NCI-H187 treated with DMSO at 0.1 percent for 48 hours (cell line): ENCODE results near the gene NEURL4.
"Not testable (repeated sequence)": the region's sequence is repeated elsewhere in the genome, so short reads cannot be mapped to it uniquely, and the experiment has no call there.

Experiments
- DNase-seq: peaks from one replicate; lab custom pipeline; 2025; lab: John Stamatoyannopoulos, UW

Gene NEURL4

DNA sequence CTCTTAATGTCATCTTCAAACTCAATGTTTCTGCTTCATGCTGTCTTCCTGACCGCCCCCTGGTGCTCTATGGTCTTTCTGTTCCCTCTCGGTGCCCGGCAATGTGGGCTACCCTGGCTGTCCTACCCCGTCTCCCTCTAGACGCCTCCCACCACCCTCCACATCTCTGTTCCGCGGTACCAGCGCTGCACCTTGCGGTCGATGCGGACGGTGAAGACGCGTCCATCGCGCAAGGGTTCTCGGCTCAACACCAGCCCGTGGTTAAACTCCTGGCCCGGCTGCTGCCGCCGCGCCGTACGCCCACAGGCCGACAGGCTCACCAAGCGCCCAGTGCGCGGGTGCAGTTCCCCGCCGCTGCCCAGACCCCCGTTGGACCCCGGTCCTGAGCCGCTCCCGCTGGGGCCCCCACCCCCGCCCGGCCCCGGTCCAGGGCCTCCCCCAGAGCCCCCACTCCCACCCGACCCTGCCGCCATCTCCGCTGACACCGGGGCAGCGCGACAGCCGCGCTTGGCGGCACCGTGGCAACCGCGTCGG lies at the start of gene NEURL4:
Gene NEURL4, minus strand, starts transcription at position 496 of the 534 bp plus-strand sequence. Its CDS starts 23 bp downstream, at position 473.
- no peak for DNase-seq

DNA sequence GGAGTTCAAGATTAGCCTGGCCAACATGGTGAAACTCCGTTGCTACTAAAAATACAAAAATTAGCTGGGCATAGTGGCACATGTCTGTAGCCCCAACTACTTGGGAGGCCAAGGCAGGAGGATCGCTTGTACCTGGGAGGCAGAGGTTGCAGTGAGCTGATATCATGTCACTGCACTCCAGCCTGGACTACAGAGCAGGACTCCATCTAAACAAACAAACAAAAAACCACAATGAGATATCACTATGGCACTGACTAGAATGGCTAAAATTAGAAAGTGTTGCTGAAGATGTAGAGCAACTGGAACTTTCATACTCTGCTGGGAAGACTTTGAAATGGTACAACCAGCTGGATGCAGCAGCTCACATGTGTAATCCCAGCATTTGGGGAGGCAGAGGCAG lies 45.2 kb upstream of the NEURL4 start:
- no peak for DNase-seq

DNA sequence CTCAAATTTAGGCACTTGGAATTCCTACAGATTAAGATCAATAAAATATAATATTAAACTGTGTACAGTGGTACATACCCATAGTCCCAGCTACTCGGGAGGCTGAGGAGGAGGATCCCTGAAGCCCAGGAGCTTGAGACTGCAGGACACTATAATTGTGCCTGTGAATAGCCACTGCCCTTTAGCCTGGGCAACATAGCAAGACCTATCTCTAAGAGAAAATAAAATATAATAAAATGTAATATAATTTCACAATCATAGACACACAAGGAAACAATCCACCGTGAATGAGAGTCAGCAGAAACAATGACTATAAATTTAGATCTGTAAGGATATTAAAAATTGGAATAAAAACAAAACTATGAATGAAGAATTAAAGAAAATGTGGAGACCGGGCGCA lies 41.7 kb upstream of the NEURL4 start:
- no peak for DNase-seq

- no peak for DNase-seq
These were observed 40.7 kb upstream of the NEURL4 start for GRCh38 chr17:7369825-7370224.

GRCh38 chr17:7368599-7368994 lies 39.5 kb upstream of the NEURL4 start:
- DNase-seq, result not testable (repeated sequence)

- DNase-seq, result no peak
These were observed 38.9 kb upstream of the NEURL4 start for GRCh38 chr17:7367918-7368598.

GRCh38 chr17:7367083-7367482 lies 37.9 kb upstream of the NEURL4 start:
- DNase-seq, result no peak

DNA sequence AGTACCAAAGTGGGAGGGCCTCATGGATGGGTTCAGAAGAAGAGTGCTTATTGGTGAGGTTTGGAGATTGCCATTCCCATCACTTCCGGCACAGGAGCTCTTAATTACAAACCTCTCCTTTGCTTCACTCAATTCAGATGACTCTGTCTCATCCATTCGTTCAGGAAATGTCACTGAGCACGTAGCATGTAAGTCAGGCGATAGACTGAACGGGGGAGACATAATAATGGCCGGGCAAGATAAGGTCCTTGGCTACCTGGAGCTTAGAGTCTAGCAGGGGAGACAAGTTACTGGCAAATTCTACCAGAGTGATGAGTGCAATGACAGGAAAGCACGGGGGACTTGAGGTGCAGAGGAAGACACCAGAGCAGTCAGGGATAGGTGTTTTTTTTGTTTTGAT lies 36.8 kb upstream of the NEURL4 start:
- DNase-seq, result not testable (repeated sequence)

- DNase-seq, result no peak
These were observed 34.2 kb upstream of the NEURL4 start for GRCh38 chr17:7363311-7363710.

GRCh38 chr17:7361906-7362305 lies 32.8 kb upstream of the NEURL4 start:
- no peak for DNase-seq

DNA sequence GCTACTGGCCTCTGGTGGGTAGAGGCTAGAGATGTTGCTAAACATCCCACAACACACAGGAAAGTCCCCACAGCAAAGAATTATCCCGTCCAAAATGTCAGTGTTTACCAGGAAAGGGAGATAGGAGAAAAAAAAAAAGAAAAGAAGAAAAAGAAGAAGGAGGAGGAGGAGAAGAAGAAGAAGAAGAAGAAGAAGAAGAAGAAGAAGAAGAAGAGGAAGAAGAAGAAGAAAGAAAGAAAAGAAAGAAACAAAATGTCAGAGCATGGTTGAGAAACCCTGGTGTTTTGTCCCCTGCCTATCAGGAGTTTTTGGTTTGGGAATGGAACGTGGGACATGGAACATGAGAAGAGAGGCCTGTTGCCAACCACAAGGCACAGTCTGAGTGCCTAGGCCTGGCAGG lies 28.2 kb upstream of the NEURL4 start:
- no peak for DNase-seq

DNA sequence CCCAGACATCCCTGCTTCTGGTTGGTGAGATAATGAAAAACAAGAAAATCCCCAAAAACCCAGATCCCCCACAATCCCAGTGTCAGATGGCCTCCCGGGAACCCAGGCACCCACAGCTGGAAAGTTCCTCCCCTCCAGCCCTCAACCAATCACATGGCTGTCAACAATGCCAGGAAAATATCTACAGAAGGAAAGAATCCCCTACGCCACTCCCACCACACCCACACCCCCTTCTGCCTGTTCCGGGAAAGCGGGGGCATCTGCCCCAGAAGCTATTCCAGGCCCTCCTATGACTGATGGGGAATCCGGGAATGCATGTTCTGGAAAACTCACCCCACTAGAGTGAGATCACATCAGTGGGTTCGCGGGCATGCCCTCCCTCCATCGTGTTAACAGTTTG lies 27.6 kb upstream of the NEURL4 start:
- DNase-seq, result no peak

- DNase-seq, result no peak
These were observed 27.0 kb upstream of the NEURL4 start for GRCh38 chr17:7356072-7356549.

DNA sequence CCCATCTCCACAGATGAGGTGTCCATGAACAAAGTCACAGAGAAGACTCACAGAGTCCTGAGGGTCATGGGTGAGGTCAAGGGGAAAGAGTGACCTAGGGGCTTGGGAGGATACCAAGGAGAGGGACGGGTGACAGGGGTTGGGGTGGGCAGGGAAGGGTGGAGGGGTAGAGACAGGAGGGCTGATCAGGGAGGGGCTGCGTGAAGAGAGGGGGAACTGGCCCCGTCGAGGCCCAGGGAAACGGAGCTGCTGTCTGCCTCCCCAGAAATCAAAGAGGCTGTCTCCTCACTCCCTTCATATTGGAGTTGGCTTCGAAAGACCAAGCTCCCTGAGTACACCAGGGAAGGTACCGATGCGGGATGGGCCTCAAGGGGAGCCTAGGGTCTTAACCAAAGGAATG lies 26.4 kb upstream of the NEURL4 start:
- DNase-seq, result no peak

DNA sequence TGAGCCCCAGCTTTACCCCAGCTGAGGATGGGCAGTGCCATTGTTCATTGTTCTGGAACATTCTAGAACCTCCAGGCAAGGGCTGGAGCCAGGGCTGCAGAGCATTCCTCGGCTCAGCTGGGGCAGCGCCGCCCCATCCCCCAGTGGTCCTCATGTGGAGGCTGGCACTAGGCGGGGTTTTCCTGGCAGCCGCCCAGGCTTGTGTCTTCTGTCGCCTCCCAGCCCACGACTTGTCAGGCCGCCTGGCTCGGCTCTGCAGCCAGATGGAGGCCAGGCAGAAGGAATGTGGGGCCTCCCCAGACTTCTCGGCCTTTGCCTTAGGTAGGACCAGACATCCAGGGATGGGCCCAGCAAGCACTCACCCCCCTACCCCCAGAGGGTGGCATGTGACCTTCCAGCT lies 25.9 kb upstream of the NEURL4 start, which contains the start of gene TMEM95:
Gene TMEM95, plus strand, starts transcription at position 104 of the 400 bp plus-strand sequence. Its CDS starts 49 bp downstream, at position 153.
- DNase-seq, result no peak

DNA sequence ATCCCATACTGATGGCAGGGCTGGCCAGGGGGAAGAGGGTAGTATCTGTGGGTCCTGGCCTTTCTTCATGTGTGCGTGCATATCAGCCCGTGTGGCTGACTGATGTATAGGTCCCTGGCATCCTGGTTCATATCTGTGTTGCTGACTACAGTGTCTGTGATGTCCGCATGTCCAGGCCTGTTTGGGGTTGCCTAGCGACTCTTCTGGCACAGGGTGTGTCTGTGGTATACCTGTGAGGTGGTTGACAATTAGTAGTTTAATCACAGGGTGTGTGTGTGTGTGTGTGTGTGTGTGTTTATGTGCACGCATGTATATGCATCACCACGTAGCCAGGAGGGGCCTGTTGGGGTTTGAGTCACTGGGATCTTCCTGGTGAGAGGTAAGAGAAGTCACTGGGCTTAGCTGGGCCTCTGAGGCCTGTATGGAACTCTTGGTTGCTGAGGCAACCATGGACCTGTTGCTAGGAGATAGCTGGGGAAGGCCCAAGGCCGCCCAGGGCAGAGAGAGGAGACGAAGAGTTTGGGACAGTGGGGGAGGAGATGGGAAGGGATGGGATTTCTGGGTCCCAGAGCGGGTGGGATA lies 25.2 kb upstream of the NEURL4 start:
- DNase-seq, result no peak

- DNase-seq, result no peak
These were observed 23.9 kb upstream of the NEURL4 start for GRCh38 chr17:7352910-7353635.

- no peak for DNase-seq
These were observed 23.4 kb upstream of the NEURL4 start for GRCh38 chr17:7352503-7352889.

GRCh38 chr17:7351665-7352502 lies 22.7 kb upstream of the NEURL4 start, which contains the start of gene KCTD11:
TSS of gene KCTD11 (plus strand) at chr17:7352162.
- no peak for DNase-seq

GRCh38 chr17:7348478-7349242 lies 19.5 kb upstream of the NEURL4 start:
- DNase-seq, result no peak
